CD4-positive, CD25-positive, alpha-beta regulatory T cell (primary cell): ENCODE results near the gene CYB561D2. TPM values are rescaled to one million over a fixed set of nuclear protein-coding genes. Genes with fewer than 3 reads are reported as not detected.
A peak's percentile ranks its signal among the peaks of the same experiment; 100 is the strongest.

Experiments
- ATAC-seq, 2 donors: fragments of 150-1000 bp; cut with Tn5 transposase; one replicate each; pipeline ENCODE4 v1.10.0; 2021; ENCODE audit warnings: low read depth in 2 of 2, moderate number of reproducible peaks in 2 of 2, moderate library complexity in 1 of 2
- DNase-seq, 3 donors: peaks; one replicate each; pipeline versions ENCODE4 v3.0.0 to v3.0.0-alpha.2; 2012 to 2022; ENCODE audit warnings: mixed read lengths in 1 of 3
- H3K27ac ChIP-seq: one replicate; pipeline ENCODE4 v1.7.0; 2013; ENCODE audit warnings: mild to moderate bottlenecking, low read length; ENCODE audit not compliant: insufficient read depth, poor library complexity, severe bottlenecking
- H3K27me3 ChIP-seq: one replicate; pipeline ENCODE4 v1.7.0; 2013; ENCODE audit warnings: low read length; ENCODE audit not compliant: control insufficient read depth, insufficient read depth
- H3K36me3 ChIP-seq: one replicate; pipeline ENCODE4 v1.7.0; 2013; ENCODE audit warnings: mild to moderate bottlenecking, low read length, moderate library complexity; ENCODE audit not compliant: control insufficient read depth, insufficient read depth
- H3K4me1 ChIP-seq: 2 replicates; pipeline ENCODE4 v1.7.0; 2013; ENCODE audit warnings: mild to moderate bottlenecking, low read length; ENCODE audit not compliant: insufficient read depth, control insufficient read depth, poor library complexity, severe bottlenecking
- H3K4me3 ChIP-seq: one replicate; pipeline ENCODE4 v1.7.0; 2013; ENCODE audit warnings: low read depth, mild to moderate bottlenecking, low read length, moderate library complexity
- H3K9me3 ChIP-seq, 2 experiments: 1 replicate in 1 of 2; 2 replicates in 1 of 2; pipeline ENCODE4 v1.7.0; 2013; ENCODE audit warnings: low read length in 2 of 2, mild to moderate bottlenecking in 1 of 2, moderate library complexity in 1 of 2; ENCODE audit not compliant: control insufficient read depth in 2 of 2
- H3K27ac Mint-ChIP-seq, 3 donors: one replicate each; pipeline ENCODE4 v1.8.0; 2020 to 2022; ENCODE audit warnings: mild to moderate bottlenecking in 3 of 3, mixed read lengths in 3 of 3, moderate library complexity in 2 of 3
- H3K27me3 Mint-ChIP-seq: one replicate; pipeline ENCODE4 v1.8.0; 2022; ENCODE audit warnings: mild to moderate bottlenecking, mixed read lengths
- H3K36me3 Mint-ChIP-seq: one replicate; pipeline ENCODE4 v1.8.0; 2020; ENCODE audit warnings: mixed read lengths
- H3K4me1 Mint-ChIP-seq, 4 donors: one replicate each; pipeline ENCODE4 v1.8.0; 2020 to 2022; ENCODE audit warnings: mixed read lengths in 4 of 4, mild to moderate bottlenecking in 1 of 4
- H3K4me3 Mint-ChIP-seq, 4 donors: one replicate each; pipeline ENCODE4 v1.8.0; 2020 to 2022; ENCODE audit warnings: mild to moderate bottlenecking in 4 of 4, mixed read lengths in 4 of 4, moderate library complexity in 3 of 4
- H3K9me3 Mint-ChIP-seq, 7 donors: one replicate each; pipeline ENCODE4 v1.8.0; 2020 to 2022; ENCODE audit warnings: mixed read lengths in 7 of 7, mild to moderate bottlenecking in 3 of 7, moderate library complexity in 2 of 7
- polyA plus RNA-seq, 4 donors: library from polyadenylated mRNA; unstranded; fragments of 300-500 nt; fragmentation: Illumina TruSeq; gene quantifications; one replicate each; pipeline ENCODE4 v1.2.3, GENCODE V29; 2021
- total RNA-seq: library from RNA; stranded (reverse); gene quantifications from one replicate; pipeline ENCODE4 v1.2.3, GENCODE V29; 2022

Gene CYB561D2
- total and polyA plus RNA-seq, 5 donors from 2014 or later: 28.5 to 92.2 (median 73.8) TPM

DNA sequence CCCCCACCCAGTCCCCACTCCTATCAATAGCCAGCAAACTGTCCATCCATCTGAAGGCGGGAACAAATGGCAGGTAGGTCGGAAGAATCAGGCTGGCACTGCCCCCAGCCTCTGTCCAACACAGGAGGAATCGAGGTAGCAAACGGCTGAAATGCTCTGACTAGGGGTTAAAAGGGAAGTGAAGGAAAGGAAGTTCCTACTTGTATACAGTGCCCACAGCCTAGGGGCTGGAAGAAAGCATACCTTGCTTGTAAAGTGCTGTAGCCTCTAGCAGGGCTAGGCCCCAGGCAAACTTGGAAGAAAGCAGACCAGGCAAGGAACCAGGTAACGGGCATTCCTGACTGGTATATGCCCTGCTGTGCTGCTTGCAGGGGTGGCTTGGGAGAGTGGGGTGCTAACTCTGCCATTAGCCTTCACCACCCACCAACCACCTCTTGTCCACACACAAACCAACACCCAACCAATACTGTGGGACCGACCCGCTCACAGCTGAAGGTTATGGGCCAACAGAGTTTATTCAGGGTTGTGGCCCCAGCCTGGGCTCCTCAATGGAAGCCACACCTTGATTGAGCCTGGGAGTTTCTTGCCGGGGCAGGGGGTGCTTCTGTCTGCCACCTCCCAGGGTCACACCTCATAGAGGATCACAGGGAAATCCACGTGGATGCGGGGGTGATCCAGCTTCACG, 25.0 kb upstream of the CYB561D2 start:
- no peaks in the 10 kb centered on the region for H3K27me3 ChIP-seq
- no peak overlapping the region for H3K27ac ChIP-seq
- H3K4me1 Mint-ChIP-seq: peaks cover 2 to 40% (median 11%) of the 10 kb centered on the region in 4 donors
- H3K9me3 Mint-ChIP-seq: no peaks in the 10 kb centered on the region
- H3K9me3 ChIP-seq: no peaks in the 10 kb centered on the region
- no peak overlapping the region for H3K27ac Mint-ChIP-seq
- DNase-seq (no peak), ATAC-seq (no peak)
- peak overlapping the region; percentile 77 to 96 (median 93) for H3K4me3 Mint-ChIP-seq
- peaks cover 6% of the 10 kb centered on the region for H3K36me3 Mint-ChIP-seq
- H3K4me1 ChIP-seq: peaks cover 31% of the 10 kb centered on the region
- no peak overlapping the region for H3K4me3 ChIP-seq
- peaks cover 21% of the 10 kb centered on the region for H3K36me3 ChIP-seq
- H3K27me3 Mint-ChIP-seq: no peaks in the 10 kb centered on the region

- H3K9me3 ChIP-seq: no peaks in the 10 kb centered on the region
- no peak overlapping the region for H3K4me3 ChIP-seq
- peaks cover 2 to 40% (median 11%) of the 10 kb centered on the region in 4 donors for H3K4me1 Mint-ChIP-seq
Observed at GRCh38 chr3:50326182-50326541, 24.5 kb upstream of the CYB561D2 start.

DNA sequence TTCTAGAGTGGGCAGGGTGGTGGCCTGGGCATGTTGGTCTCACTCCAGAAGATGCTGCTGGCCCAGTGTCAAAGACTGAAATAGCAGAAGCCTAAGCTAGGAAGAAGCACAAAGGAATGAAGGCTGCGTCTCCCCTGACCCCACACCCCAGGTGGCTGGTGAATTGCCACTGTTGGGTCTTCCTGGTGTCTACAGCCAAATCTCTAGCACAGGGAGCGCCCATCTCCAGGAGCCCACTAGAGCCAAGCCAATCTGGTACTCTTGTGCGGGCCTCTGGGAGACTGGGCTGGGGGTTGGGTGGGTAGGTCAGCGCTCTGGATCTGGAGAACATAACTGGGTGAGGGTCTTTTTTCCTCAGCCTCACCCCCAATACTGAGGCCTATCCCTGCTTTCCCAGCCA, 23.5 kb upstream of the CYB561D2 start:
- DNase-seq (no peak), ATAC-seq (no peak)
- Histone ChIP-seq H3K27ac (peak overlapping the region; percentile 85), H3K4me1 (peaks cover 22% of the 10 kb centered on the region), H3K9me3 (no peaks in the 10 kb centered on the region), H3K4me3 (peak overlapping the region; percentile 58), H3K27me3 (no peaks in the 10 kb centered on the region), H3K36me3 (peaks cover 35% of the 10 kb centered on the region)
- peaks cover 10% of the 10 kb centered on the region for H3K36me3 Mint-ChIP-seq
- H3K4me1 Mint-ChIP-seq: peaks cover 2 to 41% (median 11%) of the 10 kb centered on the region in 4 donors
- H3K4me3 Mint-ChIP-seq: peak overlapping the region; percentile 91 to 96 (median 93)
- peak overlapping the region in 2 of 3 donors; percentile 51 to 95 for H3K27ac Mint-ChIP-seq
- no peaks in the 10 kb centered on the region for H3K27me3 Mint-ChIP-seq
- no peaks in the 10 kb centered on the region for H3K9me3 Mint-ChIP-seq

More at GRCh38 chr3:50326182-50326541, 24.5 kb upstream of the CYB561D2 start:
- H3K36me3 ChIP-seq: peaks cover 26% of the 10 kb centered on the region
- peaks cover 8% of the 10 kb centered on the region for H3K36me3 Mint-ChIP-seq
- H3K9me3 Mint-ChIP-seq: no peaks in the 10 kb centered on the region
- DNase-seq: no peak
- H3K4me1 ChIP-seq: peaks cover 29% of the 10 kb centered on the region
- H3K27ac ChIP-seq: no peak overlapping the region
- H3K4me3 Mint-ChIP-seq: peak overlapping the region; percentile 91 to 96 (median 93)
- H3K27me3 Mint-ChIP-seq: no peaks in the 10 kb centered on the region
- H3K27me3 ChIP-seq: no peaks in the 10 kb centered on the region
- ATAC-seq: no peak
- H3K27ac Mint-ChIP-seq: no peak overlapping the region

GRCh38 chr3:50327943-50328691, 22.5 kb upstream of the CYB561D2 start, which contains the start of gene TUSC2:
Gene TUSC2, minus strand, starts transcription at chr3:50328223. Its CDS starts 124 bp downstream, at chr3:50328099.
- H3K27ac ChIP-seq: peak within 1 kb of the TSS; percentile 85
- no peaks in the 10 kb centered on the region for H3K27me3 ChIP-seq
- Mint-ChIP-seq H3K36me3 (peaks cover 10% of the 10 kb centered on the region), H3K4me3 (peak within 1 kb of the TSS; percentile 92 to 96 (median 94)), H3K27me3 (no peaks in the 10 kb centered on the region), H3K27ac (peak within 1 kb of the TSS; percentile 86 to 95 (median 95)), H3K9me3 (no peaks in the 10 kb centered on the region), H3K4me1 (peaks cover 2 to 44% (median 11%) of the 10 kb centered on the region in 4 donors)
- peak within 1 kb of the TSS; percentile 69 for H3K4me3 ChIP-seq
- peaks cover 39% of the 10 kb centered on the region for H3K36me3 ChIP-seq
- peak; percentile 93 to 94 for ATAC-seq
- peaks cover 18% of the 10 kb centered on the region for H3K4me1 ChIP-seq
- H3K9me3 ChIP-seq: no peaks in the 10 kb centered on the region
- peak; percentile 94 to 98 (median 94) for DNase-seq

GRCh38 chr3:50330330-50330729, 20.3 kb upstream of the CYB561D2 start:
- no peaks in the 10 kb centered on the region for H3K9me3 ChIP-seq
- Mint-ChIP-seq H3K4me1 (peaks cover 5 to 52% (median 16%) of the 10 kb centered on the region in 4 donors), H3K27ac (no peak overlapping the region), H3K36me3 (peaks cover 10% of the 10 kb centered on the region), H3K27me3 (no peaks in the 10 kb centered on the region), H3K9me3 (no peaks in the 10 kb centered on the region), H3K4me3 (peak overlapping the region in 1 of 4 donors; percentile 52)
- H3K36me3 ChIP-seq: peaks cover 38% of the 10 kb centered on the region
- no peak for ATAC-seq
- H3K27ac ChIP-seq: no peak overlapping the region
- no peaks in the 10 kb centered on the region for H3K27me3 ChIP-seq
- DNase-seq: no peak
- H3K4me1 ChIP-seq: peaks cover 33% of the 10 kb centered on the region
- no peak overlapping the region for H3K4me3 ChIP-seq

DNA sequence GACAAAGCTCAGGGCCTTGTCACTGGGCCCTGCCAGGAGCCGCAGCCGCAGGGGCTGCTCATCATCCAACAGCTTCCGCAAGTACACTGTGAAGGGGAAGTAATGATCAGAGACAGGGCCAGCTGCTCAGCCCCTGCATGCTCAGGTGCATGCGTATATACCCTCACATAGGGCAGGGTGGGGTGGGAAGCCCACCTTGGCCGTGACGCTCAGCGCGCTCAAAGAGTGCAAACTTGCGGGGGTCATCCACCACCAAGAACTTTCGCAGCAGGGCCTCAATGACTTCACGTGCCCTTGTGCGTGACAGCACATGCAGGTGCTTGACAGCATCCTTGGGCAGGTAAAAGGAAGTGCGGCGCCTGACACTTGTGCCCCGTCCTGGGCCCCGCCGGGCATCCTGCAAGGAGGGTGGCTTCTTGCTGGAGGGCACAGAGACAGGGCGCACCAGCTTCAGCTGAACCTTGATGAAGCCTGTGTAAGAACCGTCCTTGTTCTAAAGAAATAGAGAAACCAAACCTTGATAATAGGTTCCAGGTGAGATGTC, 19.2 kb upstream of the CYB561D2 start:
- H3K27ac Mint-ChIP-seq: peak overlapping the region in 1 of 3 donors; percentile 38
- Histone ChIP-seq H3K27ac (no peak overlapping the region), H3K4me1 (peaks cover 44% of the 10 kb centered on the region), H3K4me3 (no peak overlapping the region), H3K9me3 (no peaks in the 10 kb centered on the region), H3K27me3 (no peaks in the 10 kb centered on the region), H3K36me3 (peaks cover 29% of the 10 kb centered on the region)
- no peaks in the 10 kb centered on the region for H3K27me3 Mint-ChIP-seq
- H3K4me1 Mint-ChIP-seq: peaks cover 10 to 60% (median 24%) of the 10 kb centered on the region in 4 donors
- DNase-seq (no peak), ATAC-seq (no peak)
- H3K4me3 Mint-ChIP-seq: peak overlapping the region in 2 of 4 donors; percentile 58 to 71
- H3K36me3 Mint-ChIP-seq: peaks cover 10% of the 10 kb centered on the region
- H3K9me3 Mint-ChIP-seq: no peaks in the 10 kb centered on the region

GRCh38 chr3:50333744-50334328, 16.8 kb upstream of the CYB561D2 start:
- Mint-ChIP-seq H3K4me1 (peaks cover 17 to 61% (median 35%) of the 10 kb centered on the region in 4 donors), H3K27ac (peak overlapping the region; percentile 93 to 96 (median 93)), H3K9me3 (peaks cover 0 to 3% (median 0%) of the 10 kb centered on the region in 7 donors), H3K4me3 (peak overlapping the region; percentile 69 to 97 (median 87)), H3K36me3 (peaks cover 3% of the 10 kb centered on the region), H3K27me3 (no peaks in the 10 kb centered on the region)
- Histone ChIP-seq H3K27me3 (no peaks in the 10 kb centered on the region), H3K9me3 (no peaks in the 10 kb centered on the region), H3K4me3 (peak overlapping the region; percentile 40), H3K27ac (peak overlapping the region; percentile 96), H3K36me3 (peaks cover 29% of the 10 kb centered on the region), H3K4me1 (peaks cover 47% of the 10 kb centered on the region)
- no peak for ATAC-seq
- no peak for DNase-seq
